Activated B cell treated with CpG ODN at 0.5 μM for 24 hours (primary cell): ENCODE measurements around the gene SLC25A52. TPM values are rescaled to one million over a fixed set of nuclear protein-coding genes. Genes with fewer than 3 reads are reported as not detected.

ENCODE experiments used
- ATAC-seq: fragments of 200-7000 bp; cut with Tn5 transposase; one replicate; pipeline ENCODE4 v1.10.0; 2021; ENCODE audit warnings: low read depth, mild to moderate bottlenecking, moderate library complexity
- CTCF ChIA-PET: fragments of 350-600 bp; sonication (Branson Sonifier 250); formaldehyde crosslinking; loops from one replicate; lab custom pipeline; 2021; ENCODE audit warnings: antibody characterized with exemption; lab: Charles Lee
- POLR2A ChIA-PET: fragments of 350-600 bp; sonication (Branson Sonifier 250); formaldehyde crosslinking; loops from one replicate; lab custom pipeline; 2021; ENCODE audit warnings: antibody characterized with exemption; lab: Charles Lee
- DNase-seq: peaks from one replicate; pipeline ENCODE4 v3.0.0; 2022
- H3K27ac Mint-ChIP-seq: one replicate; pipeline ENCODE4 v1.8.0; 2020; ENCODE audit warnings: mixed read lengths
- H3K27me3 Mint-ChIP-seq: one replicate; pipeline ENCODE4 v1.8.0; 2021; ENCODE audit warnings: mixed read lengths
- H3K36me3 Mint-ChIP-seq: one replicate; pipeline ENCODE4 v1.8.0; 2021; ENCODE audit warnings: low read depth, mixed read lengths
- H3K4me1 Mint-ChIP-seq: one replicate; pipeline ENCODE4 v1.8.0; 2021; ENCODE audit warnings: mixed read lengths
- H3K4me3 Mint-ChIP-seq: one replicate; pipeline ENCODE4 v1.8.0; 2020; ENCODE audit warnings: mild to moderate bottlenecking, mixed read lengths
- H3K9me3 Mint-ChIP-seq: one replicate; pipeline ENCODE4 v1.8.0; 2020; ENCODE audit warnings: mixed read lengths
- intact Hi-C: fragments of 100-400 bp; cut with micrococcal nuclease; formaldehyde crosslinking; loops from one replicate; pipeline ENCODE4 v1.15.1; 2024
- total RNA-seq: library from RNA; stranded (reverse); gene quantifications from 2 replicates; pipeline ENCODE4 v1.2.3, GENCODE V29; 2022
- TF ChIP-seq, protein P1 (sequence below): fragments of 200-600 bp; IDR thresholded peaks from one replicate; pipeline ENCODE4 v1.8.0; 2022; ENCODE audit warnings: antibody characterized with exemption, mild to moderate bottlenecking

SLC25A52 gene
- total RNA-seq, 1 donor from 2014 or later, result not detected

DNA sequence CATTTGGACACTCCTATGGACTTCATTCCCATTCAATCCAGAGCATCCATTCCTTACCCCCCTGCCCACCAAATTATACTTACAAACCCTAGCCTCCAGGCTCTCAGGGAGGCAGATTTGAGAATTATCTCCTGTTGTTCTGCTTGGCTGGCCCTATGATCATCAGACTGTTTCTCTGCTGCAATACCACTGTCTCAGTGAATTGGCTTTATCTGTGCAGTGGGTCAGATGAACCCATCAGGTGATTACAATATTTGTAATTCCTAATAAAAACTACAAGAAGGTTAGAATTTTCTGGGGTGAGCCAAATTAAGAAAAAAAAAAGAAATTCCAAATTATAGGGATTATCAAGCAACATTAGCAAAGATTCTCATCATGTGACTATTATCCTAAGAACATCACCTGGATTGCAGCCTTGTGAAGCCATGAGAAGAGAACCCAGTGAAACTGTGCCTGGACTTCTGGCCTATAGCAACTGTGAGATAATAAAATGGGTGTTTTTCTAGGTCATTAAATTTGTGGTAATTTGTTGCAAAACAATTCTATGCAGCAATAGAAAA is 17.8 kb upstream of the SLC25A52 start:
- Mint-ChIP-seq H3K27me3 (peaks cover 3% of the 10 kb centered on the region), H3K9me3 (peaks cover 17% of the 10 kb centered on the region), H3K4me3 (no peak overlapping the region), H3K27ac (no peak overlapping the region), H3K36me3 (no peaks in the 10 kb centered on the region), H3K4me1 (no peaks in the 10 kb centered on the region)
- CTCF ChIA-PET, result no interaction called here
- TF ChIP-seq, protein P1, sequence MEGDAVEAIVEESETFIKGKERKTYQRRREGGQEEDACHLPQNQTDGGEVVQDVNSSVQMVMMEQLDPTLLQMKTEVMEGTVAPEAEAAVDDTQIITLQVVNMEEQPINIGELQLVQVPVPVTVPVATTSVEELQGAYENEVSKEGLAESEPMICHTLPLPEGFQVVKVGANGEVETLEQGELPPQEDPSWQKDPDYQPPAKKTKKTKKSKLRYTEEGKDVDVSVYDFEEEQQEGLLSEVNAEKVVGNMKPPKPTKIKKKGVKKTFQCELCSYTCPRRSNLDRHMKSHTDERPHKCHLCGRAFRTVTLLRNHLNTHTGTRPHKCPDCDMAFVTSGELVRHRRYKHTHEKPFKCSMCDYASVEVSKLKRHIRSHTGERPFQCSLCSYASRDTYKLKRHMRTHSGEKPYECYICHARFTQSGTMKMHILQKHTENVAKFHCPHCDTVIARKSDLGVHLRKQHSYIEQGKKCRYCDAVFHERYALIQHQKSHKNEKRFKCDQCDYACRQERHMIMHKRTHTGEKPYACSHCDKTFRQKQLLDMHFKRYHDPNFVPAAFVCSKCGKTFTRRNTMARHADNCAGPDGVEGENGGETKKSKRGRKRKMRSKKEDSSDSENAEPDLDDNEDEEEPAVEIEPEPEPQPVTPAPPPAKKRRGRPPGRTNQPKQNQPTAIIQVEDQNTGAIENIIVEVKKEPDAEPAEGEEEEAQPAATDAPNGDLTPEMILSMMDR, result no peak
- POLR2A ChIA-PET, result no interaction called here
- no peak for ATAC-seq
- intact Hi-C loops, result no loop called here
- DNase-seq, result no peak

DNA sequence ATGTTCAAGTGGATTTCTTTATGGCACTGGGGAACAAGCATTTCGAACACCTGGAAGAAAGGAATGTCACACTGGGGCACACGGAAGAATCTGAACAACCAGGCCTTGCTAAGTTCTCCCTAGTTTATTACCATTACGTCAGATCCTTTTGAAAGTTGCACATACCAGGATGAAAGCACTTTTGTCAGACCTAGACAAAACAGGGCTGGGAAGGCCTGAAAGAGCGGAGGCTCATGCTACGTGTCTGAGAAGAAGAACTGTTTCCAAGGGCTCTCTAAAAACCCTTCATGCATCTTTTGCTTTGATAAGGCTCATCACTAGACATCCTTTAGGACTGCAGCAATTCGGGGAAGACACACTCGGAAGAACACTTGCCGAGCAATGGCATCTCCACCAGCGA is 15.4 kb upstream of the SLC25A52 start:
- TF ChIP-seq, protein P1, result no peak
- H3K36me3 Mint-ChIP-seq, result no peaks in the 10 kb centered on the region
- H3K4me3 Mint-ChIP-seq, result no peak overlapping the region
- intact Hi-C loops, result no loop called here
- ChIA-PET CTCF (no interaction called here), POLR2A (no interaction called here)
- H3K9me3 Mint-ChIP-seq, result peaks cover 17% of the 10 kb centered on the region
- ATAC-seq, result no peak
- no peak for DNase-seq
- no peak overlapping the region for H3K27ac Mint-ChIP-seq
- H3K27me3 Mint-ChIP-seq, result no peaks in the 10 kb centered on the region
- H3K4me1 Mint-ChIP-seq, result no peaks in the 10 kb centered on the region

DNA sequence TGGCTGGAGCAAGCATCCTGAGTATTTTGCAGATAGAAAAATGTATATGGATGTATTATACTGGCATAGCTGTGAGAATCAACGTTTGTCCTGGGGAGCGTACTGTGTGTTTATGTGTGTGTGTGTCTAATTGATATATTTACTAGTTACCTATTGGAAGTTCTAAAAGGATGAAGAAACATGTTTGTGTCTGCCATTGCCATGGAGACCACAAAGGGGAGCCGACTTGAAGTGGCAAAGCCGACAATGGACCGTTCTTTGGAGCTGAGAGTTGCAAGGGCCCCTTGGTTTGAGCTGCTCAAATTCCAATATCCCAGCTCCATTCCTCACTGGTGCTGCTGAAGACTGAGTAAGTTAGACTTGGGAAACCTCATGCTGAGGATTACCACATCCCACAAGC is 14.3 kb upstream of the SLC25A52 start:
- H3K4me3 Mint-ChIP-seq, result no peak overlapping the region
- no peaks in the 10 kb centered on the region for H3K36me3 Mint-ChIP-seq
- H3K27ac Mint-ChIP-seq, result no peak overlapping the region
- ChIA-PET CTCF (no interaction called here), POLR2A (no interaction called here)
- DNase-seq, result no peak
- peaks cover 13% of the 10 kb centered on the region for H3K9me3 Mint-ChIP-seq
- TF ChIP-seq, protein P1, result no peak
- no peaks in the 10 kb centered on the region for H3K27me3 Mint-ChIP-seq
- no peak for ATAC-seq
- intact Hi-C loops, result no loop called here
- no peaks in the 10 kb centered on the region for H3K4me1 Mint-ChIP-seq

DNA sequence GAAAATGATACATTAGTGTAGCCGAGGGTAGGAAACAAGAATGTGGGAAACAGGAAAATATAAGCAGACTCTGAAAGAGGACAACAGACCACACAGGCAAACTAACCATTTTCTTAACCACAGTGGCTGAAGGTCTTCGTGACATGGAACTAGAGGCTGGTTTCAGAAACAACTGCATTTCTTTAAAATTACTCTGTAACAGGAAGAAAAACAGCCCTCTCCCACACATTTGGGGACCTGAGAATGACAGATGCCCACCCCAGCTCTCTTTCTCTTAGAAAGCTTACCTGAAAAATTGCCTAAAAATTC is 13.8 kb upstream of the SLC25A52 start:
- CTCF ChIA-PET, result no interaction called here
- DNase-seq, result no peak
- H3K4me3 Mint-ChIP-seq, result no peak overlapping the region

DNA sequence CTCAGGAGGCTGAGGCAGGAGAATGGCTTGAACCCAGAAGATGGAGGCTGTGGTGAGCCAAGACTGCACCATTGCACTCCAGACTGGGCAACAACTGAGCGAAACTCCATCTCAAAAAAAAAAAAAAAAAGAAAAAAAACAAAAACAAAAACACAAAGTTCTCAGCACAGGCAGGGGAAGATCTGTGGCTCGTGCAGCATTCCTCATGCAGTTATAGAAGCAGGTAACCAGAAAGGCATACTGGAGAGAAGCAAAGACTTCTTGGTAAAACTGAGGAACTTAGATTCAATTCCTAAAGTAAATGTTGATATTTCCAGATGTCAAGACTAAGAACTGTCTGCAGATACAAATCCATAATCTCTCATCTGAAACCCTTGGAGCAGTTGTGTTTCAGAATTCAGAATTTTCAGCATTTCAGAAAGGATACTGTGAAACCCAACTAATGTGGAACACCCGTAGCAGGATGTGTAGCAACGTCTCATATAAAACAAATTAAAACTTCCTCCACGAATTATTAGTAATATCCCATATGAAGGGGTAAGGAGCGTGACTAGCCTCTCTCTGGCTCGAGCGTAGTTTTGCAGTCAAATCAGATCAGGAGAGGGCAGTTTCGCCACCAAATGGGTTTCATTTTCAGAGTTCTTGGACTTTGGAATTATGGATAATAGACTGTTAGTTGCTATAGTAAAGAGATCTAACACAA is 13.2 kb upstream of the SLC25A52 start:
- Mint-ChIP-seq H3K4me3 (no peak overlapping the region), H3K36me3 (no peaks in the 10 kb centered on the region), H3K4me1 (no peaks in the 10 kb centered on the region), H3K27me3 (no peaks in the 10 kb centered on the region), H3K9me3 (peaks cover 7% of the 10 kb centered on the region), H3K27ac (no peak overlapping the region)
- ChIA-PET POLR2A (no interaction called here), CTCF (no interaction called here)
- no peak for DNase-seq
- no peak for ATAC-seq
- TF ChIP-seq, protein P1, result no peak
- intact Hi-C loops, result no loop called here

More for the DNA sequence above, 13.8 kb upstream of the SLC25A52 start:
- H3K9me3 Mint-ChIP-seq, result peaks cover 11% of the 10 kb centered on the region
- H3K27me3 Mint-ChIP-seq, result no peaks in the 10 kb centered on the region
- H3K27ac Mint-ChIP-seq, result no peak overlapping the region
- no peaks in the 10 kb centered on the region for H3K36me3 Mint-ChIP-seq
- intact Hi-C loops, result no loop called here
- ATAC-seq, result no peak
- TF ChIP-seq, protein P1, result no peak
- H3K4me1 Mint-ChIP-seq, result no peaks in the 10 kb centered on the region
- POLR2A ChIA-PET, result no interaction called here
